Activated CD8-positive, alpha-beta memory T cell treated with anti-CD3 and anti-CD28 coated beads for 48 hours (primary cell): ENCODE measurements around the gene MED29.
"Not testable (repeated sequence)": the region's sequence is repeated elsewhere in the genome, so short reads cannot be mapped to it uniquely, and the experiment has no call there.

Experiments
- DNase-seq, 3 experiments: peaks; one replicate each; pipeline ENCODE4 v3.0.0-alpha.2; 2020; ENCODE audit warnings: low read depth in 2 of 3, low spot score in 2 of 3

The MED29 gene

DNA sequence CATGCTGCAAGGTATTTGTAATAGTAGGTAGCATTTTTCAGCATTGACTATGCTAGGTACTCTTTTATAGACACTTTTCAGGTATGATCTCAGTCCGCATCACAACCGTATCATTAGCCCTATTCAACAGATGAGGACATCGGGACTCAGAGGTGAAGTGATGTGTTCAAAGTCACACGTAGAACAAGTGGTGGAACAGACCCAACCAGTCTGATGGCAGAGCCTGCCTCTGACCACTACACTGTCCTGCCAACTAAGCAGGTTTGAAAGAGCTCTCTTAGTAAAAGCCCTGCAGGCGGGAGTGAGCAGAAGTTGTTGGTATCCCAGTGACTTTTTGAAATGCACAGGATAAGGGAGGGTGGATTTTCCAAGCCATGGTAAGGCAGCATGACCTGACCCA lies 20.4 kb upstream of the MED29 start:
- no peak for DNase-seq

DNA sequence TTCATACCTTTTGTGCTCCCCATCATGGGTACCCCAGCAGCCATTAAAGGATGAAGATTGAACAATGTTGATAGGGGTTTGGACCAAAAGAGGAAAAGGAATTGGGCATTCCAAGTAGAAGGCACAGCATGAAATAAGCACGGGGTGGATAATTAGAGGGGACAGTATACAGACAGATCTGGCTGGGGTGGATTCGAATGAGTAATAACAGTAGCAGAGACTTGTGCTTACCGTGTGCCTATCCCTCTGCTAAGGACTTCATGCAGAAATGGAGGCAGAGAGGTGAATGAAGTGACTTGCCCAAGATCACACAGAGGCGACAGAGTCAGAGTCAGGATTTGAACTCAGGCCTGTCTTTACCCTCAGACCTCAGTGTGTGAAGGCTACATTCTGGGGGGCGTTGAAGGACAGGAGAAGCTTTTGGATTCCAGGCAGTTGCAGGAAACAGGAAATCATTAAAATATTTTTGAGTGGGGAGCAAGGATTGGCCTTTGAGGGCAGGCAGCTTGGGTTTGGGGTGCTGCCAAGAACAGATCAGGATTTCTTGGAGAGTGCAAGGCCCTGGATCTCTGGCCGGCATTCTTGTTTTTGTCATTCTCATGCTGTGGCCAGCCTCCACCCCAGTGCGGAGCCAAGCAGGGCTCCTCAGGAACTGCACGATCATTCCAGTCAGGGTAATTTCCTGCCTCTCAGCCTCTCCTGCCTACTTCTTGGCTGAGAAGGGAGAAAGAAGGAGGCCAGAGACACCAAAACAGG lies 19.0 kb upstream of the MED29 start:
- DNase-seq = no peak

DNA sequence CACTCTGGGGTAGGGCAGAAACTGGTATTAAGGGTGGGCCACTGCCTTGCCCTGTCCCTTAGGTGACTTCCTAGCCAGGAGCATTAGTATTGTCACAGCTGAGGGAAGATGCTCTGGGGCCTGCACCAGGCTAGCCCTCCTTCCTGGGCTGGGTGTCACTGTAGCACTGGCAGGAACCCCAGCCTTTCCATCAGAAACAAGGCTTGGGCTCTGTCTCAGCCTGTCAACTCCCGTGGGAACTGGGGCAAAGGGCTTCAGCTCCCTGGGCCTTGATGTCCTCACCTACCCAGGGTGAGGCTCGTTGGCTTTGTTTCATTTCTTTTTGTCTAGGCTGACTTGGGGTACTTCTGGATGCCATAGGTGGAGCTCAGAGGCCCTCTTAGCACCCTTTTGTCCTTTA lies 18.2 kb upstream of the MED29 start:
- DNase-seq = no peak

DNA sequence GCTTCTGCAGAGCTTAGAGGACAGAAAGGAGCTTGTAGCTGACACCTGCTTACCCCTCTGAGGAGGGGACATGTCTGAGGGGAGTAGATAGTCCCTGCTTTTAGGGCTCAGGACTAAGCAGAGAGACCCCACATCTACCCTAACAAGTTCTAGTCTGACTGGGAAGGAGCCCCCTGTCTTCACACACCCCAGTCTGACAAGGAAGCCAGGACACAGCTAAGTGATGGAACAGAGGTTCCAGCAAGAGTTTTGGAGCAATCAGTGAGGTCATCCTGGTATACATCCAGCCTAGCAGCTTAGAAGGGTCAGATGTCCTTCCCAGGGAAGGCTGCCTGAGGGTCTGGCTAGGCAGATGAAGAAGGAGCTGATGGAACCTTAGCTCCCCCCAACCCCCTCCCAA lies 15.2 kb upstream of the MED29 start:
- no peak for DNase-seq

DNA sequence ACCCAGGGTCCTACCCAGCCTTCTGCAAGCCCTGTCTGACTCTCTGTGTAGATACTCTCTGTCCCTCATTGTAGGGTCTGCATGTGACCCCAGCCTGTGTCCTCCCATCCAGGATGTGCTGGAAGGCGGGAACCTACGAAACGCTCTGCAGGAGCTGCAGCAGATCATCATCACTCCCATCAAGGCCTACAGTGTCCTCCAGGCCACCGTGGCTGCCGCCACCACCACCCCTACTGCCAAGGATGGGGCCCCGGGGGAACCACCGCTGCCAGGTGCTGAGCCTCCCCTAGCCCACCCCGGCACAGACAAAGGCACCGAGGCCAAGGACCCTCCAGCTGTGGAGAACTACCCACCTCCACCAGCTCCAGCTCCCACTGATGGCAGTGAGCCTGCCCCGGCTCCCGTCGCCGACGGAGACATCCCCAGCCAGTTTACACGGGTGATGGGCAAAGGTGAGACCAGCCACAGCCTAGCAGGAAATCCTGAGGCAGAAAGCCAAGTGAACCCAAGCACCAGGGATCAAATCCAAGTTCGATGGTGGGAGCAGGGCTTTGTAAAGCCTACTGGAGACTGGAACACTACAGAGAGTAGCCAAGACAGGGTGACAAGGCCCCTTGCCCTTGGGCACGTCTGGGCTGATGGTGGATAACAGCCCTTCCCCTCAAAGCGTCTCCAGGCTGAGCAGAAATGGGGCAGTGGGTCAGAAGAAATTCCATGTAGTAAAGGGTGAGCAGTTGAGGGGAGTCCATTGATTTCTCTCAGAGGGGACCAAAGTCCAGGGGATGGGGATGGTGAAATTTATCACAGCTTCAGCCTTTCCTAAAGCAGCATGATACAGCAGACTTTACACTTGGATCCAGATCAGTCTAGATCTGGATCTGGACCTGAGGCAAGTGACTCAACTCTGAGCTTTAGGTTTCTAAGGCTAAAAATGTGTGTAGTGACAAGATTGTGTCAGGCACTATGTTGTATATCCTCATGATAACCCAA lies 13.5 kb upstream of the MED29 start:
- no peak for DNase-seq

DNA sequence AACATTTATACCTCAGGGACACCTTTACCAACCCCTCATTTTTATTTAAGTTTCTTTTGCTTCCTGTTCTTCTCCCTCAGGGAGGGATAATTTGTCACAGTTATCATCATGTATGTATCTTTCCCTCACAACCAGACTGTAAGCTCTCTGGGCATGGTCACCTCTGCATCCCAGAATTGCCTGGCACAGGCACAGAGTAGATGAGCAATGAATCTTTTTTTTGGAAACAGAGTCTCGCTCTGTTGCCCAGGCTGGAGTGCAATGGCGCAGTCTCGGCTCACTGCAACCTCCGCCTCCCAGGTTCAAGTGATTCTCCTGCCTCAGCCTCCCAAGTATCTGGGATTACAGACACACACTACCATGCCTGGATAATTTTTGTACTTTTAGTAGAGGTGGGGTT lies 11.8 kb upstream of the MED29 start:
- DNase-seq = not testable (repeated sequence)

DNA sequence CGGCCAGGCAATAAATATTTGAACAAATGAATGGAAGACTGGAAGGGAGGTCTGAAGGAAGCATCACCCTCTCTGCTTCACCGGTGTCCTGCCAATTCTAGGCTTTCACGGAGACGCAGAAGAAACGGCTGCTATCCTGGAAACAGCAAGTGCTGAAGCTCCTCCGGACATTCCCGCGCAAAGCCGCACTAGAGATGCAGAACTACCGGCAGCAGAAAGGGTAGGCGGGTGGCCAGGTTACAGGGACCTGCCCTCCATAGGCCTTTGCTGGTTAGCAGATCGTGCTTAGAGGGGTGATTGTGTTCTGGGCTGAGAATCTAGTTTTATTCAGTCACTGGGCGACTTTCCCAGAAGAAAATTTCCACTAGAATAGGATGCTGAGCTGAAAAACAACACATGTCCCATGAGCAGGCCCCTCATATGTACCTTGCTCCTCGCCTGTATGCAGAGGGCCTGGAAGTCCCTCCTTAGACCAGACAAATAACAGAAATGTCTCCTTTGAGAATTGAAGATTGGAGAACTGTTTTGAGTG lies 11.2 kb upstream of the MED29 start:
- no peak for DNase-seq

DNA sequence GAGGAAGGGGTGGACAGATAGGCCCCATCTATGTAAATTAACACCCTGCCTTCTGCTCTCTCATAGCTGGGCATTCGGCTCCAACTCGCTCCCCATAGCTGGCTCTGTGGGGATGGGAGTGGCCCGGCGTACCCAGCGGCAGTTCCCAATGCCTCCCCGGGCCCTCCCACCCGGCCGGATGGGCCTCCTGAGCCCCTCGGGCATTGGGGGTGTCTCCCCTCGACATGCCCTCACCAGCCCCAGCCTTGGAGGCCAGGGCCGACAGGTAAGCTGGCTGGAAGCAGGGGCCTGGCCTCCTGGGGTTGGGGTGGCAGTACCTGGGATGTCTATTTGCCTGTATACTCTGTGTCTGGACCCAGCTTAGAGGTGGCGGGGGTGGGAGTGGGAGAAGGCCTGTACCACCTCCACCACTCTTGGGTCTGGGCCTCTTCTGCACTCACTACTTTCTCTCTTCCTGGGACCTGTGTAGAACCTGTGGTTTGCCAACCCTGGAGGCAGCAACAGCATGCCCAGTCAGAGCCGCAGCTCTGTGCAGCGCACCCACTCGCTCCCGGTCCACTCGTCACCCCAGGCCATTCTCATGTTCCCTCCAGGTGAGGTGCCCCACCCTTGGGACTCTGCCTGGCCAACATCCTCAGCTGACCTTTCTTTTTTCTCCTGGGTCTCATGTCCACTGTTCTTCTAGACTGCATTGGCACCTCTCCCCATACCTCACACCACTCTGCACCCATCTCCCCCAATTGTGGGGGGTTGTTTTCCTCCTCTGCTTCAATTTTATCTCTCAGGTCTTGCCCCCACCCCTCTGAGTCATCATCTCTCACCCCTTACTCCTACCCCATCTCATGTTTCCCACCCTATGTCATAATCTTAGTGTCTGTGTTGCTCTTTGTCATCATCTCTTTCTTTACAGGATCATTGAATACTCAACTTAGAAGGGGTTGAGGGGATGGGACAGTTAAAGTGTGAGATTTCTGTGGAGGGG lies 10.4 kb upstream of the MED29 start:
- no peak for DNase-seq

DNA sequence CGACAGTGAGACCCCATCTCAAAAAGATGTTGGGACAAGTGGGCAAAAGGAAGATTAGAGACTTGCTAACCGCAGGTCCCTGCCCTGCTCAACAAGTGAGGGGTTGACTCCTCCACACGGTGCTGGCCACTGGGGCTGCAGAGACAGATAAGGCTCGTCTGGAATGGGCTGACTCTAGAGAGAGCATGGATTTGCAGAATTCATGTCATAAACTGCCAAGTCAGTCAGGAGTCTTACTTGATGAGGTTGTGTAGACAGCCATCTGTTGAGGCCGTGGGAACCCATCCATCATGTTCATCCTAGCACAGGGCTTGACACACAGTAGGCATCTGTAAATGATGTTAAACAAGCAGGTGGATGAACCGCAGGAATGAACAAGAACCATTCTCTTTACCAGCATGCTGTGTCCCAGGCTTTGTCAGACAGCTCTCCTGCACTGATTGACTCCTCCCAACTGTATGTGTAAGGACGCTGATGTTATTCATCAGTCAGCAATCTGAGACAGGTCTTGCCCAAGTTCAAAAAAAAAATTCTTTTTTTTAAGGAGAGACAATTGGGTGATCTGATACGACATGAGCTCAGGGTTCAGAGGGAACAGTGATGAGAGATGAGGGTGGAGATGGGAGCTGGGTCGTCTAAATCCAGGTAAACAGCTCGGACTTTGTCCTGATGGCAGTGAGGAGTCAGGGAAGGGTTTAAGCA lies 9.1 kb upstream of the MED29 start:
- no peak for DNase-seq

DNA sequence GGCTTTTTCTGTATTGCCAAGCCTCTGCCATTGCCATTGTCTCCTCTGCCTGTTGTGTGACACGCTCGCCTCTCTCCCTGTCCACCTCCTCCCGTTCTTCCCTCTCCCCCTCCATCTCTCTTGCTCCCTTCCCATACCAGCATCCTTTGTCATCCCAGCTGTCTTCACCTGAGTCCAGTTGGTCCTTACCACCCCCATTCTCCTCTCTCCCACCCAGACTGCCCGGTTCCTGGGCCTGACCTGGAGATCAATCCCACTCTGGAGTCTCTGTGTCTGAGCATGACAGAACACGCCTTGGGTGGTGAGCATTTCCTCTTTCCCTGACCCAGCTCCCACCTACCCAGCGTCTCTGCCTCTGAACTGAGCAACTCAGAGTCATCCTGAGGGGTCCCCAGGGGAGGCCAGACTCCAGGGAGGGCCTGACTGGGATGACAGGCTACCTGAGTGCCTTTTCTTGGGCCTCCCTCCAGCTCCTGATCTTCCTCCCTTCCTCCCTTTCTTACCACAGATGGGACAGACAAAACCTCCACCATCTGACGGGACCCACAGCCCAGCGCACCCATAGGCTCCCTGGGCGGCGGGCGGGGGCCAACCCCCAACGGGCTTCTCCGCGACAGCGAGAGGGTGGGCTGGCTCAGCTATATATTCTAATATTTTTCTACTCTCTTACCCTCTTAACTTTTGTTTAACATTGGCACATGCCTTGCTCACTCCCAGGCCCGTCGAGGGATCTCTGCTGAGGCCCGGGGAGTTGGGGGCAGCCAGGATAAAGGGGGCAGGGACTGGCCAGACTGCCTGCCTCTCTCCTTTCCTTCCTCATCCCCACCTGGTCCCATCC lies 8.0 kb upstream of the MED29 start:
- DNase-seq = no peak

DNA sequence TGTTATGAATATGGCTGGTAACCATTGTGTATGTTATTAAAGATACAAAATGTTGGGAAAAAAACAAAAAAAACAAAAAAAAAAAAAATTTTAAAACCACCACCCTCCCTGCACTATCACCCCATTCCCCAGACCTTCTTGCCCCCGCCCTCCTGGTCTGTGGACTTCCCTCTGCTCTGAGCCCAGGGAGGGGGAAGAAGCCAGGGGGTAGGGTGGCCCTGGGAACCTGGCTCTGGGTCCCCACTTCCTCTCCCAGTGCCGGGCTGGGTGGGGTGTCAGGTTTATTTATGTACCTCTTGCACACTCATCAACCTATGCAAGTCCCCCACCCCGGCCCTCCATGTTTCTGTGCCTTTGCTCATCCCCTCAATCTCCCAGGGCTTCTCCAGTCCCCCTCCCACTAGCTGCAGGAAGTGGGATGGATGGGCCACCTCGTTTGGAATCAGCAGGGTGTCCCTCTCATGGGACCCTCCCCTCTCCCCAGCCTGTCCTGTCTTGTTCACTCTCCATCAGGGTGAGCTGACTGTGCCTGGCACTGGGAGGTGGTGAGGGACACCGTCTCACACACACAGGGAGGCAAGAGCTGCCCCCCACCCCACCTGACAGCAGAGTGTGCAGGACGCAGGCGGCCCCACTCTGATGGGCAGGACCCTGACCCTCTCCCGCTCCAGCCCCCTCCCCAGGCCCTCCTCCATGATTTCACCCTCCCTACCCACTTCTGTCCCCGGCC lies 6.2 kb upstream of the MED29 start:
- no peak for DNase-seq

DNA sequence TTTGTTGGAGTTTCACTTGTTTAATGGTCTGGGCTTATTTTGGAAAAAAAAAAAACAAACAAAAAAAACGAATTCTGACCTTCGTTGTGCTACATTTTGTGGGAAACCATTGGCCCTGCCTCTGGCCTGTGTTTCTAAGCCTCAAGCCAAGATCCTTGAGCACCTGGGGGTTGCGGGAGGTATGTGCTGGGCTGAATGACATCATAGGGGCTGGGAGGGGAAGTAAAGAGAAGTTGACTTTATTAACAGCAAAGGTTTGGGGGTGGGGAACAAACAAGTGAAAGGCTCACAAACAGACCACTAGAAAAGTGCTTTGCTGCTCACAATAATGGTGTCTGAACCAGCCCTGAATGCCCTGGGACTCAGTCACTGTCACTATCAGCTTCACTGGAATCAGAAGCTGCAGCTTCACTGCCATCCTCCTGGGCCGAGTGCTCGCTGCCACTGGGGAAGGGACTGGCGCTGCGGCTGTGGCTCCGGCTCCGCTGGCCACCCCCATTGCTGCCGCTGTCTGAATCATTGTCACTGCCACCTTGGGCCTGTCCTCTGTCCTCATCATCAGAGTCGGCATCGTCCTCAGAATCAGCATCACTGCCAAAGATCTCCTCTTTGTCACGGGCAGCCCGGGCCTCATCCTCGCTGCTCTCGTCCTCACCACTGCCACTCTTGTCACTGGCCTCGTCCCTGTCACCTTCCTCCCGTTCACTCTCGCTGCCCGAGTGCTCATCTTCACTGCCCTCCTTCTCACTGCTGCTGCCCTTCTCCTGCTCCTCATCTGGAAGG lies 5.4 kb upstream of the MED29 start:
- DNase-seq = no peak

DNA sequence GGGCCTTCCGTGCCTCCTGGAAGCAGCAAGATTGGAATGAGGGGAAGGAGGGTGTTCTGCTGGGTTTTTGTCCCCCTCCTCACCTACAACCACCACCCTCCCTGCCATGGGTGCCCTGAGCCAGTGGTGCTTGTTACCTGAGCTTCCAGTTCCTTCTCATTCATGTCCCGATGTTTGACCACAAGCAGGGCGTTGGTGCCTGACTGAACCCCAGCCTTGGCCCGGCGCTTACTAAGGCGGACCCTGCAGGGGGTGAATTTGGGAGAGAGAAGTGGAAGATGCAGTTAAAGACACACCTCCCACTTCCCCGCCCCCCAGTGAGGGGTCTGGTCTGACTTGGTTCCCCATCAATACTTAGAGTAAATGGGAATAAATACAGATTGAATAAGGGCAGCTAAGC lies 4.6 kb upstream of the MED29 start:
- no peak for DNase-seq

DNA sequence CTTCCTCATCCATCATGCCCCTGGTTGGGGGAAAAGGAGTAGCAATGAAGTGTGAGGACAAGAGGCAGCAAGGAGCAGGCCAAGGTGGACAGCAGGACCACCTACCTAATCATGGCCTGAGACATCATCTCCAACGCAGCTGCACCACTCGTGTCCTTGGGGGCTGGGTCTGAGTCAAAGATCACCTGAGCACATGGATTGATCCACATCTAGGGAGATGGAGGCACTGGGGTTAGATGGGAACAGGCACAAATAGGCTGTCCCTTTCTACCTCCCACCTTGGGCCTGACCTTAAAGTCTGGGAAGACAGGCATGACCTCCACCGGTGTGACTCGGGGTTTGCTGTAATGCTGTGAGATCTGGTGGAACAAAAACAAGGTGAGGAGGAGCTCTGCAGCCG lies 2.5 kb upstream of the MED29 start:
- DNase-seq = no peak

DNA sequence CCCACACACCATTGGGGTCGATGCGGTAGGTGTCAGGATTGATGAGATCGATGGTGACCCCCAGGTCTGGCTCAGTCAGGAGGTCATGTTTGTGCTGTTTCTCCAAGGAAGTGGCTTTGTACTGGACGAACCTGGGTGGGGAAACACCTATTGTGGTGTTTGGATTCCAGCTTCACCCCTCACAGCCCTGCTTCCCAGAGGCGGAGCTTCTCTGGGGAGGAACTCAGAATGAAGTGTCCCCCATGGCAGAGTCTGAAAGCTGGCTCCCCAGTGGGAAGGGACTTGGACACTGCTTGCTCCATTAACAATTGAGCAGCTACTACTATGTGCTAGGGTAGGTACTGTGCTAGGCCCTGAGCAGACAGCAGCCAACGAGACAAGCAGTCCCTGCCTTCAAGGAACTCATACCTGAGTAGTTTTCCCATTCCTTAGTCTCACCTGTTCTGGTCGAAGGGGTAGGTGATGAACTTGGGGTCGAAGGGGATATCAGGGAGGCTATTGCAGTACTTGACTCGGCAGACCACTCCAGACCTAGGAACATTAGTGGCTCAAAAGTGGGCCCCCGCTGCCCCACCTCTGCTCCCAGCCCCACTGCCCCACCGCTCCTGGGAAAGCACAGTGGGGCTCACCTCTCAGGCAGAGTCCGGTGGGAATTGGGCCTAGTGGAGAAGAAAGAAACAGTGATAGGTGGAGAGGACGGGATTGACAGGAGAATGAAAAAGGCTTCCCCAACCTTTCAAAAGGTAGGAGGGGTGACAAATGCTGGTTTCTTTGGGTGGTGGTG lies 1.4 kb upstream of the MED29 start:
- DNase-seq = no peak

DNA sequence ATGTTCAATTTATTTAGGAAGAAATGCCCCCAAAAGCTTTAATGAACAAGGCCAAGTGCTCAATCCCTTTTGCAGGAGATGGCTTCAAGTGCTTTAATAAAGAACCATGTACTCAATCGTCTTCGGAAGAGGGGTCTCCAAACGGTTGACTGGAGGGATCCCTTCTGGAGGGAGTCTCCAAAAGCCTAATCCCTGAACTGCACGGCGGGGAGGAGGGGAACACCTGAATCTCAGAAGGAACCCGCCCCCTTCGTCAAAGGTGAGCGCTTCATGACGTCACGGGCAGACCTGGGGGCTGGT lies 777 bp upstream of the MED29 start:
- peak in 1 of 3 experiments; percentile 64 for DNase-seq
